Testis (tissue), 3 donors: ENCODE results near the gene EPS8L2. TPM values are rescaled to one million over a fixed set of nuclear protein-coding genes. Genes with fewer than 3 reads are reported as not detected.

Experiments used
- DNase-seq: peaks from one replicate; pipeline ENCODE4 v3.0.0-alpha.2; 2019
- H3K27ac ChIP-seq, 2 donors: fragments of 200-600 bp; sonication (generic); one replicate each; pipeline ENCODE4 v1.5.1; 2019
- H3K27me3 ChIP-seq: fragments of 200-600 bp; sonication (generic); one replicate; pipeline ENCODE4 v1.5.1; 2019
- H3K36me3 ChIP-seq: fragments of 200-600 bp; sonication (generic); one replicate; pipeline ENCODE4 v1.5.1; 2017; ENCODE audit warnings: low read depth; ENCODE audit errors: missing control alignments
- H3K4me1 ChIP-seq: fragments of 200-600 bp; sonication (generic); one replicate; pipeline ENCODE4 v1.5.1; 2019
- H3K4me3 ChIP-seq, 2 donors: fragments of 200-600 bp; sonication (generic); one replicate each; pipeline ENCODE4 v1.5.1; 2017 to 2019
- H3K9me3 ChIP-seq: fragments of 200-600 bp; sonication (generic); one replicate; pipeline ENCODE4 v1.5.1; 2017
- POLR2A ChIP-seq: fragments of 450-650 bp; IDR thresholded peaks from one replicate; pipeline ENCODE4 v1.6.1; 2017; ENCODE audit warnings: antibody characterized with exemption, mild to moderate bottlenecking, moderate library complexity
- WGBS, 2 donors: methylation state at CpG; one replicate each; pipeline ENCODE4 v1.1.5; 2018; 5-methylcytosine and 5-hydroxymethylcytosine counted together
- intact Hi-C: fragments of 100-400 bp; cut with DNase I; formaldehyde crosslinking; loops from one replicate; pipeline ENCODE4 v1.15.1; 2023; ENCODE audit warnings: low total_unique reads
- polyA plus RNA-seq: library from polyadenylated mRNA; stranded (reverse); fragments of 350-450 nt; fragmentation: Illumina TruSeq; extraction: RNeasy Lipid Tissue Mini Kit (QIAGEN cat#74804); gene quantifications from one replicate; pipeline ENCODE4 v1.2.3, GENCODE V29; 2014; ENCODE audit warnings: low read depth, low replicate concordance; ENCODE audit not compliant: insufficient read depth
- total RNA-seq, 2 donors: library from RNA; depleted of rRNA; stranded (reverse); fragments of >200 nt; gene quantifications; one replicate each; pipeline ENCODE4 v1.2.3, GENCODE V29; 2016
- TF ChIP-seq, protein P1 (sequence below), 3 experiments: fragments of 450-650 bp in 2 of 3; fragments of 200-600 bp in 1 of 3; sonication (generic) in 1 of 3; IDR thresholded peaks; one replicate each; pipeline ENCODE4 v1.5.1; 2016 to 2019; ENCODE audit warnings: antibody characterized with exemption in 3 of 3, mild to moderate bottlenecking in 2 of 3, moderate library complexity in 1 of 3

Gene EPS8L2
- total and polyA plus RNA-seq, 3 donors from 2014 or later, result 14.3 to 29.1 (median 27.3) TPM

GRCh38 chr11:665062-665703 is 40.8 kb upstream of the EPS8L2 start:
- Histone ChIP-seq H3K27me3 (no peaks in the 10 kb centered on the region), H3K4me1 (peaks cover 15% of the 10 kb centered on the region), H3K36me3 (no peaks in the 10 kb centered on the region), H3K9me3 (no peaks in the 10 kb centered on the region), H3K27ac (peak overlapping the region; percentile 51 to 76), H3K4me3 (no peak overlapping the region)
- DNase-seq, result peak; percentile 39
- no peak for TF ChIP-seq POLR2A
- TF ChIP-seq, protein P1, sequence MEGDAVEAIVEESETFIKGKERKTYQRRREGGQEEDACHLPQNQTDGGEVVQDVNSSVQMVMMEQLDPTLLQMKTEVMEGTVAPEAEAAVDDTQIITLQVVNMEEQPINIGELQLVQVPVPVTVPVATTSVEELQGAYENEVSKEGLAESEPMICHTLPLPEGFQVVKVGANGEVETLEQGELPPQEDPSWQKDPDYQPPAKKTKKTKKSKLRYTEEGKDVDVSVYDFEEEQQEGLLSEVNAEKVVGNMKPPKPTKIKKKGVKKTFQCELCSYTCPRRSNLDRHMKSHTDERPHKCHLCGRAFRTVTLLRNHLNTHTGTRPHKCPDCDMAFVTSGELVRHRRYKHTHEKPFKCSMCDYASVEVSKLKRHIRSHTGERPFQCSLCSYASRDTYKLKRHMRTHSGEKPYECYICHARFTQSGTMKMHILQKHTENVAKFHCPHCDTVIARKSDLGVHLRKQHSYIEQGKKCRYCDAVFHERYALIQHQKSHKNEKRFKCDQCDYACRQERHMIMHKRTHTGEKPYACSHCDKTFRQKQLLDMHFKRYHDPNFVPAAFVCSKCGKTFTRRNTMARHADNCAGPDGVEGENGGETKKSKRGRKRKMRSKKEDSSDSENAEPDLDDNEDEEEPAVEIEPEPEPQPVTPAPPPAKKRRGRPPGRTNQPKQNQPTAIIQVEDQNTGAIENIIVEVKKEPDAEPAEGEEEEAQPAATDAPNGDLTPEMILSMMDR (IDR thresholded peaks at IDR 0.05), result no peak
- intact Hi-C loops, result no loop called here
- WGBS, 2 donors, result 43 to 64% methylated on average over 9 to 15 of the region's 15 CpGs

- Histone ChIP-seq H3K36me3 (no peaks in the 10 kb centered on the region), H3K4me3 (no peak overlapping the region), H3K4me1 (peaks cover 15% of the 10 kb centered on the region), H3K9me3 (no peaks in the 10 kb centered on the region), H3K27me3 (no peaks in the 10 kb centered on the region), H3K27ac (peak overlapping the region; percentile 51 to 76)
- DNase-seq, result peak; percentile 61
- 58 to 64% methylated on average over 11 of the region's 11 CpGs for WGBS, 2 donors
- intact Hi-C loops, result no loop called here
- no peak for TF ChIP-seq POLR2A
These were observed 40.2 kb upstream of the EPS8L2 start for GRCh38 chr11:665704-666281.

GRCh38 chr11:673866-674265 is 32.2 kb upstream of the EPS8L2 start:
- WGBS, 2 donors, result 91 to 93% methylated on average over 8 of the region's 8 CpGs
- Histone ChIP-seq H3K36me3 (no peaks in the 10 kb centered on the region), H3K4me3 (no peak overlapping the region), H3K9me3 (no peaks in the 10 kb centered on the region), H3K27me3 (no peaks in the 10 kb centered on the region), H3K27ac (no peak overlapping the region), H3K4me1 (no peaks in the 10 kb centered on the region)
- intact Hi-C loops, result no loop called here
- no peak for DNase-seq
- TF ChIP-seq, protein P1 (IDR thresholded peaks at IDR 0.05), result no peak
- TF ChIP-seq POLR2A, result no peak

DNA sequence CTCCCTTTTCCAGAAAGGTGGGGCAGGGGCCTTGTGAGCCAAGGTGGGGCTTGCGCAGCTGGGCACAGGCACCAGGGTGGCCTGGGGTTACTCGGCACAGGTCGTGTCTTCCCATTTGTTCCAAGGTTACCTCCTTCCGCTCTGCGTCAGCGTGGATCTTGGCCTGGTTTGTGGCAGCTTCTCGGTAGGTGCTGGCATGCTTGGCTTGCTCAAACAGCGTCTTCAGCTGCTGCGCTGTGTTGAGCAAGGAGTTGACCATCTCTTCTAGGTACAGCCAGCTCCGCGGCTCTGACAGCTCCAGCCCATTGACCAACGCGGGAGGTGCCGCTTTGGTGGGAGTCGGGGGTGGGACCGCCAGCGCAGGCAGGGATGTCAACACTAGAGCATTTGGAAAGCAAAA is 31.6 kb upstream of the EPS8L2 start:
- Histone ChIP-seq H3K27ac (no peak overlapping the region), H3K4me1 (no peaks in the 10 kb centered on the region), H3K27me3 (no peaks in the 10 kb centered on the region), H3K4me3 (no peak overlapping the region), H3K9me3 (no peaks in the 10 kb centered on the region), H3K36me3 (no peaks in the 10 kb centered on the region)
- WGBS, 2 donors, result 94% methylated on average over 16 to 17 of the region's 17 CpGs
- intact Hi-C loops, result no loop called here
- no peak for DNase-seq
- TF ChIP-seq, protein P1 (IDR thresholded peaks at IDR 0.05), result no peak
- TF ChIP-seq POLR2A, result no peak

DNA sequence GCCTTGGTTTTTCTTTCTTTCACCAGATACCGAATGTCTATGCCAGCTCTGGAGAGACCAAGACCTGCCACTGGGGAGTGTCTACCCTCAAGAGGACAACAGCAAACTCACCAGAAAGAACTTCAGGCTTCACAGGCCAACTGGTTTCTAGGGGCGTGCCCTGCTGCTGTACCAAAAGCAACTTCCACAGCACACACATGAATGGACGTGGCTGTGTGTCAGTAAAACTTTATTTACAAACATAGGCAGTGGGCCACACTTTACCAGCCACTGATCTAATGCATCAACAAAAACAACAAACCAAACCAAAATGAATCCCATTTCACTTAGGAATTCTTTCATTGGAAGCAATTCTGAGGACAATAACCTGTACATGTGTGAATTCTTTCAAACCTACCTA is 27.7 kb upstream of the EPS8L2 start:
- TF ChIP-seq, protein P1 (IDR thresholded peaks at IDR 0.05), result no peak
- TF ChIP-seq POLR2A, result no peak
- no peak overlapping the region for H3K4me3 ChIP-seq
- WGBS, 2 donors, result 94% methylated on average over 3 of the region's 3 CpGs
- H3K27me3 ChIP-seq, result no peaks in the 10 kb centered on the region
- intact Hi-C loops, result no loop called here
- DNase-seq, result no peak
- no peaks in the 10 kb centered on the region for H3K36me3 ChIP-seq
- no peaks in the 10 kb centered on the region for H3K9me3 ChIP-seq
- H3K27ac ChIP-seq, result no peak overlapping the region
- H3K4me1 ChIP-seq, result peaks cover 14% of the 10 kb centered on the region
